SK-N-MC (cell line): ENCODE data around the gene PEAK1.

Experiments
- EZH2 ChIP-seq: fragments of 200-600 bp; sonication (generic); IDR thresholded peaks from one replicate; pipeline ENCODE4 v1.6.1; 2017; ENCODE audit warnings: antibody characterized with exemption
- POLR2AphosphoS5 ChIP-seq: IDR thresholded peaks from 2 replicates; pipeline ENCODE4 v1.6.1; 2012; ENCODE audit warnings: mild to moderate bottlenecking, low read depth, low read length, borderline replicate concordance

- TF ChIP-seq EZH2 = no peak
- no peak for TF ChIP-seq POLR2AphosphoS5
Measured at GRCh38 chr15:77276943-77277342, 143.0 kb downstream of the PEAK1 start.
